GM12865 (cell line): ENCODE data around the gene EPB41.

Source experiments
- DNase-seq: peaks from one replicate; pipeline ENCODE4 v3.0.0; 2010; ENCODE audit warnings: low read depth
- H3K4me3 ChIP-seq: 2 replicates; pipeline ENCODE4 v1.5.1; 2011; ENCODE audit warnings: mild to moderate bottlenecking, low read depth, low read length, control low read depth
- CTCF ChIP-seq: IDR thresholded peaks from 2 replicates; pipeline ENCODE4 v1.5.1; 2011; ENCODE audit warnings: low read length, control low read depth, low read depth, inconsistent platforms; ENCODE audit not compliant: insufficient read depth; ENCODE audit errors: missing control alignments

EPB41 gene

GRCh38 chr1:28897789-28898188 is 16.6 kb upstream of the EPB41 start:
- TF ChIP-seq CTCF, result no peak
- no peak overlapping the region for H3K4me3 ChIP-seq
- DNase-seq, result no peak

GRCh38 chr1:28898405-28898881 is 15.9 kb upstream of the EPB41 start:
- no peak for DNase-seq
- no peak for TF ChIP-seq CTCF
- no peak overlapping the region for H3K4me3 ChIP-seq

GRCh38 chr1:28899267-28899666 is 15.1 kb upstream of the EPB41 start:
- H3K4me3 ChIP-seq, result no peak overlapping the region
- no peak for DNase-seq
- TF ChIP-seq CTCF, result no peak

GRCh38 chr1:28900562-28900961 is 13.8 kb upstream of the EPB41 start:
- DNase-seq, result no peak
- TF ChIP-seq CTCF, result no peak
- H3K4me3 ChIP-seq, result no peak overlapping the region

GRCh38 chr1:28902738-28903137 is 11.6 kb upstream of the EPB41 start:
- TF ChIP-seq CTCF, result no peak
- DNase-seq, result no peak

GRCh38 chr1:28905921-28906666 is 8.3 kb upstream of the EPB41 start:
- no peak for TF ChIP-seq CTCF
- DNase-seq, result no peak
- H3K4me3 ChIP-seq, result no peak overlapping the region

More at GRCh38 chr1:28902738-28903137, 11.6 kb upstream of the EPB41 start:
- no peak overlapping the region for H3K4me3 ChIP-seq

- H3K4me3 ChIP-seq, result no peak overlapping the region
- TF ChIP-seq CTCF, result no peak
- DNase-seq, result no peak
Measured at GRCh38 chr1:28909198-28909597, 5.2 kb upstream of the EPB41 start.
